ENCODE measurements around the gene EYA4. TPM values are rescaled to one million over a fixed set of nuclear protein-coding genes. Genes with fewer than 3 reads are reported as not detected.

The EYA4 gene
- polyA plus RNA-seq, 1 of the 3 experiments (the other 2 are of a cell fraction) = 0.08 TPM

- Histone ChIP-seq H3K27me3 (ENCODE audit: insufficient read depth) (peaks cover 6% of the 10 kb centered on the region), H3K79me2 (ENCODE audit: insufficient read depth) (no peaks in the 10 kb centered on the region), H3K9ac (no peak overlapping the region), H3K4me2 (no peak overlapping the region), H3F3A (replicated peaks; ENCODE audit: insufficient read depth) (no peaks in the 10 kb centered on the region), H4K20me1 (ENCODE audit: insufficient read depth) (no peaks in the 10 kb centered on the region), H3K36me3 (replicated peaks in 1 of 2; ENCODE audit: control insufficient read depth in 1 of 2, insufficient read depth in 2 of 2, low read length in 1 of 2) (no peaks in the 10 kb centered on the region), H3K9me3 (no peaks in the 10 kb centered on the region), H3K4me3 (ENCODE audit: low read depth in 2 of 2, low read length in 1 of 2) (no peak overlapping the region), H3K9me2 (no peaks in the 10 kb centered on the region), H2AFZ (ENCODE audit: low read depth) (no peak overlapping the region), H3K4me1 (ENCODE audit: control insufficient read depth in 1 of 2, insufficient read depth in 2 of 2, low read depth in 1 of 2, low read length in 1 of 2) (no peaks in the 10 kb centered on the region), H3K27ac (ENCODE audit: low read depth in 2 of 2, low read length in 1 of 2) (no peak overlapping the region)
- no peak for TF ChIP-seq USF1 (IDR thresholded peaks at IDR 0.05; ENCODE audit: borderline replicate concordance, low read depth)
- TF ChIP-seq GABPA (IDR thresholded peaks at IDR 0.05; ENCODE audit: low read depth) = no peak
- no peak for TF ChIP-seq RFX5 (IDR thresholded peaks at IDR 0.05; ENCODE audit: low read length)
- TF ChIP-seq RXRA (IDR thresholded peaks at IDR 0.05; ENCODE audit: borderline replicate concordance, low read depth) = no peak
- TF ChIP-seq EP300 (IDR thresholded peaks at IDR 0.05; ENCODE audit: borderline replicate concordance in 1 of 2, low read depth in 1 of 2, low read length in 1 of 2) = no peak
- no peak for TF ChIP-seq TCF12 (IDR thresholded peaks at IDR 0.05)
- TF ChIP-seq SMC3 (IDR thresholded peaks at IDR 0.05; ENCODE audit: low read depth, low read length) = no peak
- no peak for TF ChIP-seq CTCF (IDR thresholded peaks at IDR 0.05)
- no peak for TF ChIP-seq MAX (IDR thresholded peaks at IDR 0.05; ENCODE audit: low read depth)
- no peak for TF ChIP-seq CHD2 (IDR thresholded peaks at IDR 0.05; ENCODE audit: low read length, partially characterized antibody)
- TF ChIP-seq IRF3 (IDR thresholded peaks at IDR 0.05; ENCODE audit: low read depth, low read length) = no peak
- ChIA-PET CTCF (interaction anchor here (2.2 kb wide), 1 partner anchor 539 kb away, joined by 8 read pairs; no protein-coding TSS in a partner anchor), POLR2A (no interaction called here)
- WGBS (ENCODE audit: low lambda C conversion rate) = 18% methylated on average over 7 of the region's 7 CpGs
- no peak for DNase-seq
Measured at GRCh38 chr6:133369773-133370272, 128.7 kb downstream of the EYA4 start.

- Histone ChIP-seq H3K27me3 (ENCODE audit: insufficient read depth) (peaks cover 4% of the 10 kb centered on the region; the same call in 1 of the 2 replicates), H3K79me2 (ENCODE audit: insufficient read depth) (no peaks in the 10 kb centered on the region), H2AFZ (ENCODE audit: low read depth) (no peak overlapping the region), H3K4me1 (ENCODE audit: control insufficient read depth in 1 of 2, insufficient read depth in 2 of 2, low read depth in 1 of 2, low read length in 1 of 2) (no peaks in the 10 kb centered on the region), H3K4me2 (no peak overlapping the region), H3K9ac (no peak overlapping the region), H3K9me2 (no peaks in the 10 kb centered on the region), H3K4me3 (ENCODE audit: low read depth in 2 of 2, low read length in 1 of 2) (no peak overlapping the region), H3K27ac (ENCODE audit: low read depth in 2 of 2, low read length in 1 of 2) (no peak overlapping the region), H3K9me3 (no peaks in the 10 kb centered on the region), H3F3A (replicated peaks; ENCODE audit: insufficient read depth) (no peaks in the 10 kb centered on the region), H4K20me1 (ENCODE audit: insufficient read depth) (no peaks in the 10 kb centered on the region), H3K36me3 (replicated peaks in 1 of 2; ENCODE audit: control insufficient read depth in 1 of 2, insufficient read depth in 2 of 2, low read length in 1 of 2) (no peaks in the 10 kb centered on the region)
- POLR2A ChIA-PET = no interaction called here
- no peak for DNase-seq
- WGBS (ENCODE audit: low lambda C conversion rate) = 16% methylated on average over 1 of the region's 1 CpG
- CTCF ChIA-PET = interaction anchor here (1.1 kb wide), 1 partner anchor 76 kb away, joined by 3 read pairs; no protein-coding TSS in a partner anchor
- TF ChIP-seq MXI1 (IDR thresholded peaks at IDR 0.05; ENCODE audit: low read depth, low read length) = no peak
Measured at GRCh38 chr6:133376743-133377142, 135.6 kb downstream of the EYA4 start.
